PC-9 (cell line): ENCODE results near the gene IHH. TPM values are rescaled to one million over a fixed set of nuclear protein-coding genes. Genes with fewer than 3 reads are reported as not detected.

Source experiments
- Bru-seq: library from RNA; stranded (reverse); fragments of 400-500 nt; gene quantifications from one replicate; lab custom pipeline; 2021; lab: Mats Ljungman, UMichigan
- BruChase-seq, 2 experiments: library from RNA; stranded (reverse); fragments of 400-500 nt; gene quantifications; one replicate each; lab custom pipeline; 2021; lab: Mats Ljungman, UMichigan
- BruUV-seq: library from RNA; stranded (reverse); fragments of 400-500 nt; replicated peaks from 2 replicates; lab custom pipeline; 2021; lab: Mats Ljungman, UMichigan
- CTCF ChIA-PET: fragments of 300-600 bp; sonication (Branson Sonifier 250); formaldehyde crosslinking; loops from one replicate; lab custom pipeline; 2022; ENCODE audit warnings: antibody characterized with exemption; lab: Charles Lee
- POLR2A ChIA-PET: fragments of 300-600 bp; sonication (Branson Sonifier 250); formaldehyde crosslinking; loops from one replicate; lab custom pipeline; 2022; ENCODE audit warnings: antibody characterized with exemption; ENCODE audit not compliant: unreplicated experiment; lab: Charles Lee
- DNase-seq, 2 experiments: peaks; one replicate each; pipeline versions ENCODE4 v3.0.0 to v3.0.0-alpha.2; 2015 to 2022; ENCODE audit warnings: mixed read lengths in 1 of 2
- H2AFZ ChIP-seq: fragments of 200-600 bp; sonication (generic); 2 replicates; pipeline ENCODE4 v1.8.1; 2017; ENCODE audit warnings: antibody characterized with exemption
- H3F3A ChIP-seq: fragments of 200-600 bp; sonication (generic); 2 replicates; pipeline ENCODE4 v1.8.1; 2017; ENCODE audit warnings: antibody characterized with exemption, mild to moderate bottlenecking, low read depth; ENCODE audit not compliant: insufficient read depth
- H3K27ac ChIP-seq: fragments of 200-600 bp; sonication (generic); 2 replicates; pipeline ENCODE4 v1.6.1; 2016; ENCODE audit warnings: mixed run types
- H3K27me3 ChIP-seq: fragments of 200-600 bp; sonication (generic); 2 replicates; pipeline ENCODE4 v1.6.1; 2016; ENCODE audit warnings: low read depth, mixed run types; ENCODE audit not compliant: insufficient read depth
- H3K36me3 ChIP-seq: fragments of 200-600 bp; sonication (generic); 2 replicates; pipeline ENCODE4 v1.6.1; 2016; ENCODE audit warnings: low read depth, mixed run types
- H3K4me1 ChIP-seq: fragments of 200-600 bp; sonication (generic); replicated peaks from 2 replicates; pipeline ENCODE4 v1.6.1; 2016; ENCODE audit warnings: mixed run types; ENCODE audit not compliant: insufficient read depth
- H3K4me2 ChIP-seq: fragments of 200-600 bp; sonication (generic); 2 replicates; pipeline ENCODE4 v1.6.1; 2017; ENCODE audit warnings: mixed run types
- H3K4me3 ChIP-seq: fragments of 200-600 bp; sonication (generic); 2 replicates; pipeline ENCODE4 v1.6.1; 2016; ENCODE audit warnings: mixed run types
- H3K79me2 ChIP-seq: fragments of 200-600 bp; sonication (generic); 2 replicates; pipeline ENCODE4 v1.6.1; 2017; ENCODE audit warnings: low read depth, mixed run types
- H3K9me2 ChIP-seq: fragments of 200-600 bp; sonication (generic); 2 replicates; pipeline ENCODE4 v1.8.1; 2017; ENCODE audit warnings: mild to moderate bottlenecking; ENCODE audit not compliant: insufficient read depth
- H3K9me3 ChIP-seq: fragments of 200-600 bp; sonication (generic); 2 replicates; pipeline ENCODE4 v1.8.1; 2016; ENCODE audit warnings: low read depth; ENCODE audit not compliant: insufficient read depth
- H4K20me1 ChIP-seq: fragments of 200-600 bp; sonication (generic); 2 replicates; pipeline ENCODE4 v1.8.1; 2017; ENCODE audit not compliant: insufficient read depth
- EZH2 ChIP-seq: fragments of 200-600 bp; sonication (generic); IDR thresholded peaks from 2 replicates; pipeline ENCODE4 v1.8.0; 2017; ENCODE audit warnings: antibody characterized with exemption, low read depth
- intact Hi-C: fragments of 100-400 bp; cut with micrococcal nuclease; formaldehyde crosslinking; loops from one replicate; pipeline ENCODE4 v1.10.0; 2022; ENCODE audit not compliant: unreplicated experiment
- long read RNA-seq: library from polyadenylated mRNA; stranded (forward); transcript quantifications from one replicate; pipeline ENCODE4 v2.0.0, GENCODE V29; 2022
- total RNA-seq: library from RNA; stranded (reverse); gene quantifications from 2 replicates; pipeline ENCODE4 v1.2.3, GENCODE V29; 2021
- TF ChIP-seq, protein P1 (sequence below): fragments of 200-600 bp; sonication (generic); conservative IDR thresholded peaks from 2 replicates; pipeline ENCODE4 v1.6.1; 2017; ENCODE audit warnings: mixed run types, antibody characterized with exemption, mild to moderate bottlenecking, moderate library complexity

The IHH gene
- total RNA-seq = not detected in 2 replicates
- Bru-seq, nascent RNA = percentile 13 among the genes with signal in this experiment
- BruChase-seq, experiment 1, labeled RNA remaining after a 2-hour chase = percentile 13 among the genes with signal in this experiment
- not detected for BruChase-seq, experiment 2, labeled RNA remaining after a 6-hour chase
- long read RNA-seq = 0 reads

DNA sequence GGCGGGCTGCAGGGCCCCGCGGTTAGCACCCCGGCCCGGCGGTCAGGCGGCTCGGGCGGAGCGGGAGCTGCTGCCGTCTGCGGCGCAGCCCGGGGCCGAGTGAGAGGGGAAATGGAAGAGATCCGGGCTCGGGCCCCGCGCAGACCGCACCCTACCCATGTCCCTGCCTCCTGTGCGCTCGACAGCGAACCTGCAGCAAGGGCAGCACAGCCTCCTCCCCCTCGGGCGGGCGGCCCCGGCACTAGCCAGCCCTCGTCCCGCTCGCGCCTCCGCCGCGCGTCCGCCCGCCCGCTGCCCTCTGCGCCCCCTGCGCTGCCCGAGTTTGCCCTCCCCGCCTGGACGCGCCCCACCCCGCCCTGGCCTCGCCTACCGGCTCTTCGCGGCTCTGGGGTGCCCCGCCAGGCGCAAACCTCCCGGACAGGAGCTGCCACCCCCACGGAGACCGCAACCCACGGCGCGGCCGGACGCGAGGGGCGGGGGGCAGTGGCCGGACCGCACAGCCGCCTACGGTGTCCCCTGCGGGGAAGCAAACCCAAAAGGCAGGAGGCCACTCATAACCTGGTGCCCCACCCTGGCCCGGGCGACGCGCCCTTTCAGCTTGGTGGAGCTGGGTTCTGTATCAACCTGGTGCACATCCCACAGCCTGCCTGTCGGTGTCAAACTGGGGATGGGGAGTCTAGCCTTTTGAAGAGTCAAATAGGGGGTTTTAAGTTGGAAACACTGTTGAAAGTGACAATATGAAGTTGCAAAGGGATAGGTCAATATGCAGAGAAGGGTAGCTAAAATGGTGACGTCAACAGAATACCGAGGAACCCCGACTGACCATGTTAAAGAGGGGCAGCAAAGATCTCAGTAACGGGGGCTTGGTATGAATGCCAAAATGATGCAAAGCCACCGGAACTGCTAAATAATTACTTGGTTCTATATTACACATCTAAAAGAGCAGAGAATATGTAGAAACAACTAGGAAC, at the start of gene IHH:
TSS of gene IHH (minus strand) at position 101 of the 971 bp plus-strand sequence. CDS start 454 bp downstream, outside the sequence.
- Histone ChIP-seq H3K36me3 (no peaks in the 10 kb centered on the region), H3K9me2 (no peaks in the 10 kb centered on the region), H3F3A (no peaks in the 10 kb centered on the region), H2AFZ (no peak within 1 kb of the TSS), H3K4me3 (no peak within 1 kb of the TSS), H3K4me2 (no peak within 1 kb of the TSS), H3K9me3 (no peaks in the 10 kb centered on the region), H3K27ac (no peak within 1 kb of the TSS), H3K4me1 (no peaks in the 10 kb centered on the region), H3K79me2 (no peaks in the 10 kb centered on the region), H3K27me3 (peaks cover 68% of the 10 kb centered on the region), H4K20me1 (no peaks in the 10 kb centered on the region)
- TF ChIP-seq, protein P1, sequence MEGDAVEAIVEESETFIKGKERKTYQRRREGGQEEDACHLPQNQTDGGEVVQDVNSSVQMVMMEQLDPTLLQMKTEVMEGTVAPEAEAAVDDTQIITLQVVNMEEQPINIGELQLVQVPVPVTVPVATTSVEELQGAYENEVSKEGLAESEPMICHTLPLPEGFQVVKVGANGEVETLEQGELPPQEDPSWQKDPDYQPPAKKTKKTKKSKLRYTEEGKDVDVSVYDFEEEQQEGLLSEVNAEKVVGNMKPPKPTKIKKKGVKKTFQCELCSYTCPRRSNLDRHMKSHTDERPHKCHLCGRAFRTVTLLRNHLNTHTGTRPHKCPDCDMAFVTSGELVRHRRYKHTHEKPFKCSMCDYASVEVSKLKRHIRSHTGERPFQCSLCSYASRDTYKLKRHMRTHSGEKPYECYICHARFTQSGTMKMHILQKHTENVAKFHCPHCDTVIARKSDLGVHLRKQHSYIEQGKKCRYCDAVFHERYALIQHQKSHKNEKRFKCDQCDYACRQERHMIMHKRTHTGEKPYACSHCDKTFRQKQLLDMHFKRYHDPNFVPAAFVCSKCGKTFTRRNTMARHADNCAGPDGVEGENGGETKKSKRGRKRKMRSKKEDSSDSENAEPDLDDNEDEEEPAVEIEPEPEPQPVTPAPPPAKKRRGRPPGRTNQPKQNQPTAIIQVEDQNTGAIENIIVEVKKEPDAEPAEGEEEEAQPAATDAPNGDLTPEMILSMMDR = no peak
- TF ChIP-seq EZH2 = no peak
- intact Hi-C loops = no loop called here
- no TSS peak for BruUV-seq
- DNase-seq = peak in 1 of 2 experiments; percentile 27
- ChIA-PET CTCF (interaction anchor here (1.0 kb wide), 1 partner anchor 12 kb away, joined by 4 read pairs; no protein-coding TSS in a partner anchor), POLR2A (interaction anchor here (0.6 kb wide), 1 partner anchor 63 kb away, joined by 4 read pairs; no protein-coding TSS in a partner anchor)

GRCh38 chr2:219109471-219109870, 48.8 kb upstream of the IHH start:
- BruUV-seq = no TSS peak
- Histone ChIP-seq H3K27ac (no peak overlapping the region), H3F3A (no peaks in the 10 kb centered on the region), H3K4me1 (peaks cover 7% of the 10 kb centered on the region; the same call in 1 of the 2 replicates), H3K36me3 (no peaks in the 10 kb centered on the region), H4K20me1 (no peaks in the 10 kb centered on the region), H3K9me3 (no peaks in the 10 kb centered on the region), H3K27me3 (no peaks in the 10 kb centered on the region), H3K4me2 (no peak overlapping the region), H2AFZ (no peak overlapping the region), H3K4me3 (no peak overlapping the region), H3K9me2 (no peaks in the 10 kb centered on the region), H3K79me2 (no peaks in the 10 kb centered on the region)
- ChIA-PET POLR2A (no interaction called here), CTCF (interaction anchor here (0.5 kb wide), 1 partner anchor 10 kb away, joined by 4 read pairs; no protein-coding TSS in a partner anchor)
- no peak for DNase-seq
- intact Hi-C loops = no loop called here
- TF ChIP-seq, protein P1 = no peak
- no peak for TF ChIP-seq EZH2

- H3K27ac ChIP-seq = no peak overlapping the region
- H2AFZ ChIP-seq = no peak overlapping the region
- H3K79me2 ChIP-seq = no peaks in the 10 kb centered on the region
- peaks cover 7% of the 10 kb centered on the region; the same call in 1 of the 2 replicates for H3K4me1 ChIP-seq
- H3F3A ChIP-seq = no peaks in the 10 kb centered on the region
- DNase-seq = no peak
- H4K20me1 ChIP-seq = no peaks in the 10 kb centered on the region
- H3K27me3 ChIP-seq = no peaks in the 10 kb centered on the region
- H3K9me2 ChIP-seq = no peaks in the 10 kb centered on the region
- POLR2A ChIA-PET = no interaction called here
- no peak overlapping the region for H3K4me3 ChIP-seq
- CTCF ChIA-PET = no interaction called here
- no peaks in the 10 kb centered on the region for H3K9me3 ChIP-seq
- 0 out of 2 replicates have a peak overlapping the region, but pooled peaks have one; percentile 1 for H3K4me2 ChIP-seq
- H3K36me3 ChIP-seq = no peaks in the 10 kb centered on the region
- intact Hi-C loops = no loop called here
- no TSS peak for BruUV-seq
- no peak for TF ChIP-seq EZH2
- TF ChIP-seq, protein P1 = no peak
Observed at GRCh38 chr2:219107758-219108157, 47.0 kb upstream of the IHH start.
